HepG2 (cell line): Measurements from ENCODE around the gene KIF15. TPM values are rescaled to one million over a fixed set of nuclear protein-coding genes. Genes with fewer than 3 reads are reported as not detected.

Experiments
- CENPT ChIP-seq: sonication (generic); formaldehyde crosslinking; IDR thresholded peaks from 2 replicates; pipeline ENCODE4 v1.8.0; 2022; ENCODE audit warnings: low read depth, mild to moderate bottlenecking, moderate library complexity, missing genetic modification reagents
- KAT2B ChIP-seq: fragments of 150-350 bp; IDR thresholded peaks from 2 replicates; pipeline ENCODE4 v1.6.1; 2014; ENCODE audit warnings: low read depth, low read length, borderline replicate concordance
- MBD4 ChIP-seq: IDR thresholded peaks from 2 replicates; pipeline ENCODE4 v1.6.1; 2012; ENCODE audit warnings: low read length, inconsistent platforms, borderline replicate concordance
- PREB ChIP-seq: sonication (generic); formaldehyde crosslinking; IDR thresholded peaks from 2 replicates; pipeline ENCODE4 v1.4.0; 2020; ENCODE audit warnings: missing genetic modification reagents
- REPIN1 ChIP-seq: sonication (generic); formaldehyde crosslinking; IDR thresholded peaks from 2 replicates; pipeline ENCODE4 v1.8.0; 2022; ENCODE audit warnings: missing genetic modification reagents, low read depth, mild to moderate bottlenecking, borderline replicate concordance
- SALL1 ChIP-seq: sonication (generic); formaldehyde crosslinking; IDR thresholded peaks from 2 replicates; pipeline ENCODE4 v1.8.0; 2022; ENCODE audit warnings: mild to moderate bottlenecking, missing genetic modification reagents
- SP140L ChIP-seq: sonication (generic); formaldehyde crosslinking; IDR thresholded peaks from 2 replicates; pipeline ENCODE4 v1.4.0; 2020; ENCODE audit warnings: missing genetic modification reagents, borderline replicate concordance
- ZHX2 ChIP-seq, 2 experiments: sonication (generic) in 1 of 2; formaldehyde crosslinking in 1 of 2; IDR thresholded peaks; 2 replicates each; pipeline versions ENCODE4 v1.6.1 to v1.9.0; 2014 to 2022; ENCODE audit warnings: antibody characterized with exemption in 1 of 2, borderline replicate concordance in 1 of 2, inconsistent platforms in 1 of 2, low read depth in 1 of 2, missing genetic modification reagents in 1 of 2
- ZNF468 ChIP-seq: sonication (generic); formaldehyde crosslinking; IDR thresholded peaks from 2 replicates; pipeline ENCODE4 v1.8.0; 2022; ENCODE audit warnings: mild to moderate bottlenecking, moderate library complexity, missing genetic modification reagents
- ZNF556 ChIP-seq: sonication (generic); formaldehyde crosslinking; IDR thresholded peaks from 2 replicates; pipeline ENCODE4 v1.4.0; 2020; ENCODE audit warnings: mild to moderate bottlenecking, missing genetic modification reagents, borderline replicate concordance
- ZNF724P ChIP-seq: sonication (generic); formaldehyde crosslinking; IDR thresholded peaks from 2 replicates; pipeline ENCODE4 v1.8.0; 2022; ENCODE audit warnings: missing genetic modification reagents, borderline replicate concordance
- ZNF839 ChIP-seq: sonication (generic); formaldehyde crosslinking; IDR thresholded peaks from 2 replicates; pipeline ENCODE4 v1.4.0; 2020; ENCODE audit warnings: missing genetic modification reagents, mild to moderate bottlenecking, borderline replicate concordance
- polyA plus RNA-seq, 8 experiments: library from polyadenylated mRNA; depleted of rRNA in 3 of 8; stranded (reverse) in 7 of 8; unstranded in 1 of 8; fragments of >200 nt; fragmentation: Illumina TruSeq in 4 of 8; extraction: Trizol in 4 of 8; gene quantifications; 2 replicates each; pipeline versions ENCODE4 v1.2.1 to v1.2.3, GENCODE V29; 2011 to 2016; ENCODE audit warnings: low read depth in 4 of 8, missing spikeins in 1 of 8, mixed read lengths in 1 of 8; ENCODE audit not compliant: insufficient read depth in 1 of 8
- total RNA-seq, 5 experiments: library from RNA; depleted of rRNA; stranded (reverse); fragments of >200 nt; fragmentation: Illumina TruSeq; extraction: Trizol; gene quantifications; 2 replicates each; pipeline ENCODE4 v1.2.3, GENCODE V29; 2016; ENCODE audit warnings: low read depth in 1 of 5
- TF ChIP-seq, protein P1 (sequence below): sonication (generic); formaldehyde crosslinking; IDR thresholded peaks from 2 replicates; pipeline ENCODE4 v1.4.0; 2020; ENCODE audit warnings: missing genetic modification reagents, borderline replicate concordance
- TF ChIP-seq, protein P2 (sequence below): sonication (generic); formaldehyde crosslinking; IDR thresholded peaks from 2 replicates; pipeline ENCODE4 v1.5.0; 2020; ENCODE audit warnings: missing genetic modification reagents

The KIF15 gene
- total and polyA plus RNA-seq, 2 of the 13 experiments (the other 11 are each of a cell fraction or from before 2014, with no cell fraction given), result 4.8 to 33.8 TPM

DNA sequence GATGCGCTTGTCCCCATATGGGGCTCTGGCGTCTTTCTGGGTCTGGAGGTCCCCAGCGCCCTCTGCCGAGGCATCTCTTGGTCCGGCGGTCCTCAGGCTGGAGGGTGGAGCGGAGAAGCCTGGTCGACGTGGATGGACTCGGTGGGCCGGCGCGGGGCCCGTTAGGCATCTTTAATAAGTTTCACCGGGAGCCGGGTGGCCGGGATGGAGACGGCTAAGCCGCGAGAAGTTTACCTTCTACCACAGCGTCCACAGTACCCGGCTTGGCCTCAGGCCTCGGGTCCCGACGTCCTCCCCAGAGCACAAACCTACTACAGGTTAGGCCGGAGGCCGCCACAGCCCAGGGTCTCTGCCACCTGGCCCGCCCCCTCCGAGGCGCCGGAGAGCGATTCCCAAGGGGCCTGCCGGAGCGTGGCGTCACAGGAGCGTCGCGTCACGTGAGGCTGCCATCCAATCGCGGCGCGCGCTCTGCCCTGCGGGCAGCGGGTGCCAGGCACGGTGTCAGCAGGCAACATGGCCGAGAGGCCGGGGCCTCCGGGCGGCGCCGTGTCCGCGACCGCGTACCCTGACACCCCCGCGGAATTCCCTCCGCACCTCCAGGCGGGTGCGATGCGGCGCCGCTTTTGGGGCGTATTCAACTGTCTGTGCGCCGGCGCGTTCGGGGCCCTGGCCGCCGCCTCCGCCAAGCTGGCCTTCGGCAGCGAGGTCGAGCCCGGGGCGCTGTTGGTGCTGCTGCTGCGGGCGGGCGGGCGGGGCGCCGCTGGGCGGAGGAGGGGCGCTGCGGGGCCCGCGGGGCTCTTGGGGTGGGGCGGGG lies 100.0 kb downstream of the KIF15 start, which contains the start of gene TMEM42 (continued):
- TF ChIP-seq, protein P1, sequence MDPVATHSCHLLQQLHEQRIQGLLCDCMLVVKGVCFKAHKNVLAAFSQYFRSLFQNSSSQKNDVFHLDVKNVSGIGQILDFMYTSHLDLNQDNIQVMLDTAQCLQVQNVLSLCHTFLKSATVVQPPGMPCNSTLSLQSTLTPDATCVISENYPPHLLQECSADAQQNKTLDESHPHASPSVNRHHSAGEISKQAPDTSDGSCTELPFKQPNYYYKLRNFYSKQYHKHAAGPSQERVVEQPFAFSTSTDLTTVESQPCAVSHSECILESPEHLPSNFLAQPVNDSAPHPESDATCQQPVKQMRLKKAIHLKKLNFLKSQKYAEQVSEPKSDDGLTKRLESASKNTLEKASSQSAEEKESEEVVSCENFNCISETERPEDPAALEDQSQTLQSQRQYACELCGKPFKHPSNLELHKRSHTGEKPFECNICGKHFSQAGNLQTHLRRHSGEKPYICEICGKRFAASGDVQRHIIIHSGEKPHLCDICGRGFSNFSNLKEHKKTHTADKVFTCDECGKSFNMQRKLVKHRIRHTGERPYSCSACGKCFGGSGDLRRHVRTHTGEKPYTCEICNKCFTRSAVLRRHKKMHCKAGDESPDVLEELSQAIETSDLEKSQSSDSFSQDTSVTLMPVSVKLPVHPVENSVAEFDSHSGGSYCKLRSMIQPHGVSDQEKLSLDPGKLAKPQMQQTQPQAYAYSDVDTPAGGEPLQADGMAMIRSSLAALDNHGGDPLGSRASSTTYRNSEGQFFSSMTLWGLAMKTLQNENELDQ (CRISPR knock-in tag), result no peak
- TF ChIP-seq MBD4 (no peak), ZNF839 (CRISPR knock-in tag) (no peak), ZNF468 (CRISPR knock-in tag) (no peak), ZNF556 (0 out of 2 replicates have a peak, but pooled peaks have one; percentile 49), REPIN1 (CRISPR knock-in tag) (peak; percentile 50; the same call in 1 of the 2 replicates), PREB (no peak), SALL1 (CRISPR knock-in tag) (peak; percentile 68), SP140L (CRISPR knock-in tag) (no peak), KAT2B (no peak), ZNF724P (CRISPR knock-in tag) (no peak), CENPT (CRISPR knock-in tag) (no peak), ZHX2 (IDR thresholded peaks at IDR 0.05; ENCODE audit: low read depth) (0 out of 2 replicates have a peak, but pooled peaks have one; percentile 20), ZHX2 (CRISPR knock-in tag; IDR thresholded peaks at IDR 0.05; ENCODE audit: borderline replicate concordance) (no peak)
- TF ChIP-seq, protein P2, sequence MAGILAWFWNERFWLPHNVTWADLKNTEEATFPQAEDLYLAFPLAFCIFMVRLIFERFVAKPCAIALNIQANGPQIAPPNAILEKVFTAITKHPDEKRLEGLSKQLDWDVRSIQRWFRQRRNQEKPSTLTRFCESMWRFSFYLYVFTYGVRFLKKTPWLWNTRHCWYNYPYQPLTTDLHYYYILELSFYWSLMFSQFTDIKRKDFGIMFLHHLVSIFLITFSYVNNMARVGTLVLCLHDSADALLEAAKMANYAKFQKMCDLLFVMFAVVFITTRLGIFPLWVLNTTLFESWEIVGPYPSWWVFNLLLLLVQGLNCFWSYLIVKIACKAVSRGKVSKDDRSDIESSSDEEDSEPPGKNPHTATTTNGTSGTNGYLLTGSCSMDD (CRISPR knock-in tag), result no peak
